Transverse colon (tissue), 4 donors: ENCODE data around the gene CYTH3. TPM values are rescaled to one million over a fixed set of nuclear protein-coding genes. Genes with fewer than 3 reads are reported as not detected.
"Not testable (repeated sequence)": the region's sequence is repeated elsewhere in the genome, so short reads cannot be mapped to it uniquely, and the experiment has no call there.

ENCODE experiments used
- DNase-seq: peaks from one replicate; pipeline ENCODE4 v3.0.0-alpha.2; 2019
- H3K27ac ChIP-seq, 4 donors: fragments of 200-600 bp; sonication (generic); 2 replicates each; pipeline ENCODE4 v1.5.1; 2016 to 2018; ENCODE audit warnings: inconsistent platforms in 4 of 4
- H3K27me3 ChIP-seq: fragments of 200-600 bp; sonication (generic); 2 replicates; pipeline ENCODE4 v1.5.1; 2017; ENCODE audit warnings: inconsistent platforms
- H3K36me3 ChIP-seq, 4 donors: fragments of 200-600 bp; sonication (generic); 2 replicates each; pipeline ENCODE4 v1.5.1; 2017 to 2019; ENCODE audit warnings: inconsistent platforms in 4 of 4
- H3K4me1 ChIP-seq, 4 donors: fragments of 200-600 bp; sonication (generic); 2 replicates each; pipeline ENCODE4 v1.5.1; 2017 to 2020; ENCODE audit warnings: inconsistent platforms in 4 of 4
- H3K4me3 ChIP-seq, 4 donors: fragments of 200-600 bp; sonication (generic); 1 replicate in 1 of 4; 2 replicates in 3 of 4; pipeline versions ENCODE4 v1.5.1 to v1.6.1; 2017 to 2019; ENCODE audit warnings: inconsistent platforms in 4 of 4
- H3K9me3 ChIP-seq, 2 donors: fragments of 200-600 bp; sonication (generic); 2 replicates each; pipeline ENCODE4 v1.5.1; 2017 to 2019; ENCODE audit warnings: inconsistent platforms in 2 of 2
- EP300 ChIP-seq: sonication (generic); formaldehyde crosslinking; IDR thresholded peaks from one replicate; pipeline ENCODE4 v1.6.1; 2017; ENCODE audit warnings: antibody characterized with exemption, low read depth
- POLR2A ChIP-seq: fragments of 450-650 bp; IDR thresholded peaks from one replicate; pipeline ENCODE4 v1.6.1; 2016; ENCODE audit warnings: antibody characterized with exemption, mild to moderate bottlenecking, moderate library complexity
- POLR2AphosphoS5 ChIP-seq, 3 donors: sonication (generic); formaldehyde crosslinking; IDR thresholded peaks; one replicate each; pipeline ENCODE4 v1.6.1; 2016; ENCODE audit warnings: antibody characterized with exemption in 3 of 3
- WGBS, 2 donors: methylation state at CpG; one replicate each; pipeline ENCODE4 v1.1.5; 2018; ENCODE audit warnings: low coverage in 1 of 2; 5-methylcytosine and 5-hydroxymethylcytosine counted together
- in situ Hi-C, 4 donors: fragments of 200-750 bp; cut with MboI; loops; one replicate each; pipeline versions ENCODE4 v1.15.0 to v1.15.1; 2017; ENCODE audit warnings: low sequenced_read_pairs in 3 of 4, low pct_ligation_motif_present in 1 of 4, low pct_unique_long_range_greater_than_20kb in 1 of 4
- intact Hi-C: fragments of 100-400 bp; cut with DNase I; formaldehyde crosslinking; loops from one replicate; pipeline ENCODE4 v1.15.1; 2023; ENCODE audit warnings: low total_unique reads
- total RNA-seq, 4 donors: library from RNA; depleted of rRNA; stranded (reverse); fragments of >200 nt; gene quantifications; one replicate each; pipeline ENCODE4 v1.1.0, GENCODE V29; 2016
- TF ChIP-seq, protein P1 (sequence below), 5 experiments: fragments of 200-600 bp in 3 of 5; fragments of 450-650 bp in 2 of 5; sonication (generic) in 3 of 5; IDR thresholded peaks; 1 replicate in 2 of 5; 2 replicates in 3 of 5; pipeline ENCODE4 v1.5.1; 2016 to 2017; ENCODE audit warnings: antibody characterized with exemption in 5 of 5, inconsistent platforms in 3 of 5, mild to moderate bottlenecking in 2 of 5, moderate library complexity in 1 of 5

The CYTH3 gene
- total RNA-seq, 4 donors from 2014 or later = 15.0 to 25.4 (median 19.4) TPM

DNA sequence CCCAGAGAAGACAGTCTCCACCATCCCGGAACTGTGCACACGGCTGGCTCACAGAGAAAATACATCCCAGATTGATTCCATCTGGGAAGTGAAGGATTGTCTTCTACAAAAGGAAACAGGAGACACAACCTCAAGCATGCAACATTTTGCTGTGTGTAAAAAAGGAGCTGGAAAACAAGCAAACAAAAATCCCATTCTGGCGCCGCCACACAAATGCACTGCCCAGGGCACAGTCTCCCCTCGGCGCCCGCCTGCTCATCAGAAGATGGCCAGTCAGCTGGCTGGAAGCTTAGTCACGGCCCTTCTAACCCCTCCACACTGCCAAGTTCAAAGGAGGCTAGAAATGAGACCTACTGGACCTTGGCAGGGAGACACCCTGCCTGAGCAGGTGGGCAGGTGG, 14.1 kb upstream of the CYTH3 start:
- intact Hi-C loops (no loop called here), in situ Hi-C loops (no loop called here)
- Histone ChIP-seq H3K4me3 (no peak overlapping the region), H3K27me3 (no peaks in the 10 kb centered on the region), H3K27ac (no peak overlapping the region), H3K4me1 (peaks cover 0 to 9% (median 1%) of the 10 kb centered on the region in 4 donors), H3K9me3 (no peaks in the 10 kb centered on the region), H3K36me3 (no peaks in the 10 kb centered on the region)
- TF ChIP-seq POLR2A = no peak
- DNase-seq = no peak
- 78% methylated on average over 8 of the region's 8 CpGs; no CpG with 5 or more reads in 1 of the 2 donors for WGBS, 2 donors

DNA sequence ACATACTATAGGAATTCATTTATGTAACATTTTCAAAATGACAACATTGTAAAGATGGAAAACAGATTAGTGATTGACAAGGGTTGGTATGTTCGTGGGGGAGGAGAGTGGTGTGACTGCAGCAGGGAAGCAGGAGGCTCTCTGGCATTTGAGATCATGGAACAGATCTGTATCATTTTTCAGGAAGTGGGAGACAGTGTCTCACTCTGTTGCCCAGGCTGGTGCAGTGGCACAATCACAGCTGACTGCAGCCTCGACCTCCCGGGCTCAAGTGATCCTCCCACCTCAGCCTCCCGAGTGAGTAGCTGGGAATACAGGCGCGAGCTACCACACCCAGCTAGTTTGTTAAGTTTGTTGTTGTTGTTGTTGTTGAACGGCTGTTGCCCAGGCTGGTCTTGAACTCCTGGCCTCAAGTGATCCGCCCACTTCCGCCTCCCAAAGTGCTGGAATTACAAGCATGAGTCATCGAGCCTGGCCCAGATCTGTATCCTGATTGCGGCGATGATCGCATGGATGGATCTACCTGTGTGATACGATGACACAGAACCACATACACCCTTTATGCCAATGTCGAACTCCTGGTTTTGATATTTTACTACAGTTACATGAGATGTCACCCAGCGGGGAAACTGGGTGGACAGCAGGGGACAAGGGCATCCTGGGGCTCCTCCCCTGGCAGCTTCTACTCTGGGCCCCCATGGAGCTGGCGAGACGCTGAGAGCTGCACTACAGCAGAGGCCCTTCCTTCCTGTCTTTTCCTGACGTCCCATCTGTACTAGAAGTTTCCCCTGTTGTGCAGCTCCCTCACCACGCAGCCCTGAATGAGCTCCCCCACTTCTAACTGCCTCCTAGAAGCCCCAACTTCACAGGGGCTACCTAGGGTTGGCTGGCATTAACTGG, 12.3 kb upstream of the CYTH3 start:
- Histone ChIP-seq H3K36me3 (no peaks in the 10 kb centered on the region), H3K27ac (no peak overlapping the region), H3K27me3 (no peaks in the 10 kb centered on the region), H3K4me3 (no peak overlapping the region), H3K9me3 (no peaks in the 10 kb centered on the region), H3K4me1 (peaks cover 0 to 9% (median 1%) of the 10 kb centered on the region in 4 donors)
- intact Hi-C loops (no loop called here), in situ Hi-C loops (no loop called here)
- TF ChIP-seq, protein P1, sequence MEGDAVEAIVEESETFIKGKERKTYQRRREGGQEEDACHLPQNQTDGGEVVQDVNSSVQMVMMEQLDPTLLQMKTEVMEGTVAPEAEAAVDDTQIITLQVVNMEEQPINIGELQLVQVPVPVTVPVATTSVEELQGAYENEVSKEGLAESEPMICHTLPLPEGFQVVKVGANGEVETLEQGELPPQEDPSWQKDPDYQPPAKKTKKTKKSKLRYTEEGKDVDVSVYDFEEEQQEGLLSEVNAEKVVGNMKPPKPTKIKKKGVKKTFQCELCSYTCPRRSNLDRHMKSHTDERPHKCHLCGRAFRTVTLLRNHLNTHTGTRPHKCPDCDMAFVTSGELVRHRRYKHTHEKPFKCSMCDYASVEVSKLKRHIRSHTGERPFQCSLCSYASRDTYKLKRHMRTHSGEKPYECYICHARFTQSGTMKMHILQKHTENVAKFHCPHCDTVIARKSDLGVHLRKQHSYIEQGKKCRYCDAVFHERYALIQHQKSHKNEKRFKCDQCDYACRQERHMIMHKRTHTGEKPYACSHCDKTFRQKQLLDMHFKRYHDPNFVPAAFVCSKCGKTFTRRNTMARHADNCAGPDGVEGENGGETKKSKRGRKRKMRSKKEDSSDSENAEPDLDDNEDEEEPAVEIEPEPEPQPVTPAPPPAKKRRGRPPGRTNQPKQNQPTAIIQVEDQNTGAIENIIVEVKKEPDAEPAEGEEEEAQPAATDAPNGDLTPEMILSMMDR (IDR thresholded peaks at IDR 0.05) = no peak
- TF ChIP-seq EP300 (no peak), POLR2AphosphoS5 (IDR thresholded peaks at IDR 0.05) (no peak), POLR2A (no peak)
- 60 to 81% methylated on average over 1 to 20 of the region's 20 CpGs for WGBS, 2 donors
- DNase-seq = no peak

DNA sequence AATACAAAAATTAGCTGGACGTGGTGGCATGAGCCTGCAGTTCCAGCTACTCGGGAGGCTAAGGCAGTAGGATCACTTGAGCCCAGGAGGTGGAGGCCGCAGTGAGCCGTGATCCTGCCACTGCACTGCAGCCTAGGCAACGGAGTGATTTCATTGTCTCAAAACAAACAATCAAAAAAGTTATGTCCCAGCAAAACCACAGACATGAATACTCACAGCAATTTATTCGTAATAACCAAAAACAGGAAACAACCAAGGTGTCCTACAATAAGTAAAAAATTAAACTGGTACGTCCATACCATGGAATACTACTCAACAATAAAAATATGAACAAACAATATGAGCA, 11.6 kb upstream of the CYTH3 start:
- intact Hi-C loops (no loop called here), in situ Hi-C loops (no loop called here)
- Histone ChIP-seq H3K4me3 (no peak overlapping the region), H3K36me3 (no peaks in the 10 kb centered on the region), H3K27ac (no peak overlapping the region), H3K27me3 (no peaks in the 10 kb centered on the region), H3K4me1 (peaks cover 0 to 9% (median 1%) of the 10 kb centered on the region in 4 donors), H3K9me3 (no peaks in the 10 kb centered on the region)
- 71 to 79% methylated on average over 4 to 7 of the region's 7 CpGs for WGBS, 2 donors
- no peak for DNase-seq
- TF ChIP-seq POLR2A = no peak
- TF ChIP-seq, protein P1 (IDR thresholded peaks at IDR 0.05) = no peak
- TF ChIP-seq POLR2AphosphoS5 (IDR thresholded peaks at IDR 0.05) = no peak
- TF ChIP-seq EP300 = no peak

DNA sequence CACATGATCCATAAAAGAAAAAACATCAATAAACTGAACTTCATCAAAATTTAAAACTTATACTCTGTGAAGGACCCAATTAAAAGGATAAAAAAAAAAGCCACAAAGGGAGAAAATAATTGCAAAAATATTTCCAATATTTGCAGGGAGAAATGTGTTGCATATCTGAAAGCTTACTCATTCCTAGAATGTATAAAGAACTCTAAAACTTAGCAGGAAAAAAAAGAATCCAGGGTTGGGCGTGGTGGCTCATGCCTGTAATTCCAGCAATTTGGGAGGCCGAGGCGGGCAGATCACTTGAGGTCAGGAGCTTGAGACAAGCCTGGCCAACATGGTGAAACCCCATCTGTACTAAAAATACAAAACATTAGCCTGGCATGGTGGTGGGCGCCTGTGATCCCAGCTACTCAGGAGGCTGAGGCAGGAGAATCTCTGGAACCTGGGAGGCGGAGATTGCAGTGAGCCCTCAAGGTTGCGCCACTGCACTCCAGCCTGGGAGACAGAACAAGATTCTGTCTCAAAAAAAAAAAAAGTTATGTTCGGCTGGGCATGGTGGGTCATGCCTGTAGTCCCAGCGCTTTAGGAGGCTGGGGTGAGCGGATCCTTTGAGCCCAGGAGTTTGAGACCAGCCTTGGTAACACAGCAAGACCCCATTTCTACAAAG, 11.1 kb upstream of the CYTH3 start:
- H3K9me3 ChIP-seq, in situ Hi-C loops, H3K27ac ChIP-seq, H3K4me1 ChIP-seq, intact Hi-C loops, DNase-seq, H3K27me3 ChIP-seq, H3K36me3 ChIP-seq, H3K4me3 ChIP-seq: not testable (repeated sequence)
- 63 to 79% methylated on average over 1 to 9 of the region's 9 CpGs for WGBS, 2 donors

DNA sequence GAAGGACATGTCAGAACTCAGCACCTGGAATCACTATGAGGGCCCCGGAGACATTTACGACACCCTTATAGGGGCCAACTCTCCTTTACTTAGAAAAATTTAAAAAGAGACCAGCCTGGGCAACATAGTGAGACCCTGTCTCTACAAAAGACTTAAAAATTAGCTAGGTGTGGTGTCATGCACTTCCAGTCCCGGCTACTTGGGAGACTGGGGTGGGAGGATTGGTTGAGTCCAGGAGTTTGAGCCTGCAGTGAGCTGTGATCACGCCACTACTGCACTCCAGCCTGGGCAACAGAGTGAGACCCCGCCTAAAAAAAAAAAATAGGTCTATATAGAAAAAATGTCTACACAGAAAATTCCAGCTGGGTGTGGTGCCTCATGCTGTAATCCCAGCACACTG, 7.5 kb upstream of the CYTH3 start:
- no peak for DNase-seq
- no peaks in the 10 kb centered on the region for H3K27me3 ChIP-seq
- in situ Hi-C loops (no loop called here), intact Hi-C loops (no loop called here)
- peaks cover 0 to 9% (median 1%) of the 10 kb centered on the region in 4 donors for H3K4me1 ChIP-seq
- TF ChIP-seq, protein P1 (IDR thresholded peaks at IDR 0.05) = no peak
- TF ChIP-seq POLR2A (no peak), POLR2AphosphoS5 (IDR thresholded peaks at IDR 0.05) (no peak), EP300 (no peak)
- WGBS, 2 donors = 92 to 95% methylated on average over 2 to 5 of the region's 5 CpGs
- no peaks in the 10 kb centered on the region for H3K36me3 ChIP-seq
- H3K9me3 ChIP-seq = no peaks in the 10 kb centered on the region
- no peak overlapping the region for H3K27ac ChIP-seq
- H3K4me3 ChIP-seq = no peak overlapping the region
